GM23338 (cell line): Measurements from ENCODE around the gene HAGH. TPM values are rescaled to one million over a fixed set of nuclear protein-coding genes. Genes with fewer than 3 reads are reported as not detected.
A peak's percentile ranks its signal among the peaks of the same experiment; 100 is the strongest.

Experiments
- ATAC-seq: fragments of 200-7000 bp; cut with Tn5 transposase; 3 replicates; pipeline ENCODE4 v1.9.1; 2020
- DNase-seq: peaks from one replicate; pipeline ENCODE4 v3.0.0-alpha.2; 2015; ENCODE audit warnings: low spot score
- H2AFZ ChIP-seq: fragments of 200-600 bp; sonication (generic); 2 replicates; pipeline ENCODE4 v1.8.0; 2016; ENCODE audit warnings: antibody characterized with exemption, mild to moderate bottlenecking, moderate library complexity
- H3F3A ChIP-seq: fragments of 200-600 bp; sonication (generic); replicated peaks from 2 replicates; pipeline ENCODE4 v1.8.0; 2017; ENCODE audit warnings: antibody characterized with exemption, mixed run types, low read depth
- H3K27ac ChIP-seq: fragments of 200-600 bp; sonication (generic); 2 replicates; pipeline ENCODE4 v1.6.1; 2016; ENCODE audit warnings: low read depth
- H3K27me3 ChIP-seq: fragments of 200-600 bp; sonication (generic); 2 replicates; pipeline ENCODE4 v1.8.0; 2016; ENCODE audit warnings: mild to moderate bottlenecking, mixed run types, moderate library complexity; ENCODE audit not compliant: insufficient read depth
- H3K36me3 ChIP-seq: fragments of 200-600 bp; sonication (generic); 2 replicates; pipeline ENCODE4 v1.8.0; 2016; ENCODE audit warnings: mild to moderate bottlenecking; ENCODE audit not compliant: insufficient read depth
- H3K4me1 ChIP-seq: fragments of 200-600 bp; sonication (generic); 2 replicates; pipeline ENCODE4 v1.8.0; 2016; ENCODE audit warnings: mild to moderate bottlenecking, moderate library complexity; ENCODE audit not compliant: insufficient read depth
- H3K4me2 ChIP-seq: fragments of 200-600 bp; sonication (generic); 2 replicates; pipeline ENCODE4 v1.7.1; 2017; ENCODE audit warnings: mixed run types
- H3K4me3 ChIP-seq: fragments of 200-600 bp; sonication (generic); 2 replicates; pipeline ENCODE4 v1.6.1; 2016; ENCODE audit warnings: mixed run types
- H3K79me2 ChIP-seq: fragments of 200-600 bp; sonication (generic); replicated peaks from 2 replicates; pipeline ENCODE4 v1.8.0; 2017; ENCODE audit warnings: mild to moderate bottlenecking; ENCODE audit not compliant: insufficient read depth
- H3K9me2 ChIP-seq: fragments of 200-600 bp; sonication (generic); 2 replicates; pipeline ENCODE4 v1.8.0; 2017; ENCODE audit not compliant: insufficient read depth
- H4K20me1 ChIP-seq: fragments of 200-600 bp; sonication (generic); replicated peaks from 2 replicates; pipeline ENCODE4 v1.8.0; 2017; ENCODE audit warnings: mild to moderate bottlenecking; ENCODE audit not compliant: insufficient read depth
- H3K27ac Mint-ChIP-seq: 2 replicates; pipeline ENCODE4 v1.8.0; 2020; ENCODE audit warnings: inconsistent platforms, mild to moderate bottlenecking, moderate library complexity, mixed read lengths
- H3K27me3 Mint-ChIP-seq: 3 replicates; pipeline ENCODE4 v1.8.0; 2022; ENCODE audit warnings: low read depth, mild to moderate bottlenecking, moderate library complexity, mixed read lengths, inconsistent platforms; ENCODE audit not compliant: insufficient read depth, poor library complexity
- H3K36me3 Mint-ChIP-seq: 3 replicates; pipeline ENCODE4 v1.8.0; 2021; ENCODE audit warnings: low read depth, mild to moderate bottlenecking, inconsistent platforms, moderate library complexity, mixed read lengths
- H3K4me1 Mint-ChIP-seq: 3 replicates; pipeline ENCODE4 v1.8.0; 2020; ENCODE audit warnings: mild to moderate bottlenecking, inconsistent platforms, mixed read lengths
- H3K4me3 Mint-ChIP-seq: 3 replicates; pipeline ENCODE4 v1.8.0; 2021; ENCODE audit warnings: moderate library complexity, mild to moderate bottlenecking, inconsistent platforms, mixed read lengths
- H3K9me3 Mint-ChIP-seq: 3 replicates; pipeline ENCODE4 v1.8.0; 2020; ENCODE audit warnings: moderate library complexity, mild to moderate bottlenecking, inconsistent platforms, mixed read lengths
- CREB1 ChIP-seq: fragments of 250-450 bp; sonication (Bioruptor Pico); IDR thresholded peaks from 2 replicates; pipeline ENCODE4 v1.5.0; 2020; ENCODE audit warnings: low read depth, mild to moderate bottlenecking, moderate library complexity
- ETS1 ChIP-seq: IDR thresholded peaks from 2 replicates; pipeline ENCODE4 v1.6.1; 2016; ENCODE audit warnings: antibody characterized with exemption
- EZH2phosphoT487 ChIP-seq: fragments of 200-600 bp; sonication (generic); IDR thresholded peaks from one replicate; pipeline ENCODE4 v1.8.1; 2018; ENCODE audit warnings: antibody characterized with exemption; ENCODE audit not compliant: unreplicated experiment
- JUNB ChIP-seq: IDR thresholded peaks from one replicate; pipeline ENCODE4 v1.6.1; 2016; ENCODE audit warnings: antibody characterized with exemption; ENCODE audit not compliant: unreplicated experiment
- POLR2AphosphoS5 ChIP-seq: IDR thresholded peaks from 2 replicates; pipeline ENCODE4 v1.6.1; 2016; ENCODE audit warnings: antibody characterized with exemption, low read depth
- REST ChIP-seq: IDR thresholded peaks from one replicate; pipeline ENCODE4 v1.6.1; 2018; ENCODE audit warnings: antibody characterized with exemption; ENCODE audit not compliant: unreplicated experiment
- STAT1 ChIP-seq: IDR thresholded peaks from one replicate; pipeline ENCODE4 v1.6.1; 2016; ENCODE audit warnings: antibody characterized with exemption; ENCODE audit not compliant: unreplicated experiment
- ZNF114 ChIP-seq: fragments of 250-450 bp; sonication (Bioruptor Pico); IDR thresholded peaks from 2 replicates; pipeline ENCODE4 v1.5.0; 2020; ENCODE audit warnings: mild to moderate bottlenecking, moderate library complexity
- ZNF331 ChIP-seq: fragments of 250-450 bp; sonication (Bioruptor Pico); IDR thresholded peaks from 2 replicates; pipeline ENCODE4 v1.5.0; 2020; ENCODE audit warnings: low read depth, mild to moderate bottlenecking, moderate library complexity
- ZNF462 ChIP-seq: fragments of 250-450 bp; sonication (Bioruptor Pico); IDR thresholded peaks from 2 replicates; pipeline ENCODE4 v1.5.0; 2020; ENCODE audit warnings: mild to moderate bottlenecking, moderate library complexity
- polyA plus RNA-seq: library from polyadenylated mRNA; unstranded; fragments of >200 nt; fragmentation: Nextera tagmentation; extraction: Ambion mirVana; gene quantifications from 2 replicates; pipeline ENCODE4 v1.2.1, GENCODE V29; 2016
- total RNA-seq: library from RNA; depleted of rRNA; stranded (reverse); fragments of >200 nt; shearing (Covaris generic); gene quantifications from 2 replicates; pipeline ENCODE4 v1.2.3, GENCODE V29; 2014
- TF ChIP-seq, protein P1 (sequence below), 2 experiments: fragments of 200-600 bp in 1 of 2; sonication (generic) in 1 of 2; conservative IDR thresholded peaks; 2 replicates each; pipeline versions ENCODE4 v1.5.1 to v1.6.1; 2016 to 2017; ENCODE audit warnings: antibody characterized with exemption in 2 of 2, low read depth in 2 of 2, mild to moderate bottlenecking in 2 of 2, moderate library complexity in 1 of 2

The HAGH gene
- total and polyA plus RNA-seq, 2 experiments from 2014 or later = 24.7 to 28.9 TPM

GRCh38 chr16:1825864-1826690, 548 bp downstream of the HAGH start (continued):
- TF ChIP-seq ZNF462 (CRISPR knock-in tag) = no peak

- 0 out of 2 replicates have a peak, but pooled peaks cover 6% of the 10 kb centered on the region for H3F3A ChIP-seq
- H3K27me3 Mint-ChIP-seq = peaks cover 19% of the 10 kb centered on the region
- no peaks in the 10 kb centered on the region; the same call in 1 of the 2 replicates for H4K20me1 ChIP-seq
- H3K4me3 Mint-ChIP-seq = peak overlapping the region; percentile 73
- H2AFZ ChIP-seq = no peak overlapping the region; the same call in 1 of the 2 replicates
- peaks cover 25% of the 10 kb centered on the region for H3K79me2 ChIP-seq
- no peaks in the 10 kb centered on the region for H3K27me3 ChIP-seq
- H3K9me3 Mint-ChIP-seq = peaks cover 3% of the 10 kb centered on the region; the same call in 1 of the 3 replicates
- ATAC-seq (no peak), DNase-seq (no peak)
- H3K9me2 ChIP-seq = no peaks in the 10 kb centered on the region
- no peak overlapping the region for H3K27ac Mint-ChIP-seq
- H3K36me3 ChIP-seq = no peaks in the 10 kb centered on the region
- peaks cover 2% of the 10 kb centered on the region; the same call in 1 of the 3 replicates for H3K36me3 Mint-ChIP-seq
- peaks cover 9% of the 10 kb centered on the region for H3K4me1 Mint-ChIP-seq
- peak overlapping the region; percentile 65 for H3K4me3 ChIP-seq
- H3K4me1 ChIP-seq = peaks cover 17% of the 10 kb centered on the region
- no peak overlapping the region for H3K27ac ChIP-seq
- H3K4me2 ChIP-seq = peak overlapping the region; percentile 85
- TF ChIP-seq EZH2phosphoT487 (no peak), REST (no peak), CREB1 (no peak), JUNB (no peak), ETS1 (no peak), ZNF114 (CRISPR knock-in tag) (no peak), STAT1 (no peak), POLR2AphosphoS5 (no peak), ZNF331 (CRISPR knock-in tag) (no peak)
- TF ChIP-seq, protein P1, sequence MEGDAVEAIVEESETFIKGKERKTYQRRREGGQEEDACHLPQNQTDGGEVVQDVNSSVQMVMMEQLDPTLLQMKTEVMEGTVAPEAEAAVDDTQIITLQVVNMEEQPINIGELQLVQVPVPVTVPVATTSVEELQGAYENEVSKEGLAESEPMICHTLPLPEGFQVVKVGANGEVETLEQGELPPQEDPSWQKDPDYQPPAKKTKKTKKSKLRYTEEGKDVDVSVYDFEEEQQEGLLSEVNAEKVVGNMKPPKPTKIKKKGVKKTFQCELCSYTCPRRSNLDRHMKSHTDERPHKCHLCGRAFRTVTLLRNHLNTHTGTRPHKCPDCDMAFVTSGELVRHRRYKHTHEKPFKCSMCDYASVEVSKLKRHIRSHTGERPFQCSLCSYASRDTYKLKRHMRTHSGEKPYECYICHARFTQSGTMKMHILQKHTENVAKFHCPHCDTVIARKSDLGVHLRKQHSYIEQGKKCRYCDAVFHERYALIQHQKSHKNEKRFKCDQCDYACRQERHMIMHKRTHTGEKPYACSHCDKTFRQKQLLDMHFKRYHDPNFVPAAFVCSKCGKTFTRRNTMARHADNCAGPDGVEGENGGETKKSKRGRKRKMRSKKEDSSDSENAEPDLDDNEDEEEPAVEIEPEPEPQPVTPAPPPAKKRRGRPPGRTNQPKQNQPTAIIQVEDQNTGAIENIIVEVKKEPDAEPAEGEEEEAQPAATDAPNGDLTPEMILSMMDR (conservative IDR thresholded peaks at IDR 0.05; ENCODE audit: low read depth in 2 of 2) = no peak
Measured at GRCh38 chr16:1825381-1825863, 1.2 kb downstream of the HAGH start.
